HepG2 (cell line): ENCODE data around the gene NEDD8. TPM values are rescaled to one million over a fixed set of nuclear protein-coding genes. Genes with fewer than 3 reads are reported as not detected.

ENCODE experiments used
- ATRX ChIP-seq: sonication (generic); formaldehyde crosslinking; IDR thresholded peaks from 2 replicates; pipeline ENCODE4 v1.4.0; 2020; ENCODE audit warnings: missing genetic modification reagents, borderline replicate concordance
- FOXO1 ChIP-seq: sonication (generic); formaldehyde crosslinking; IDR thresholded peaks from 2 replicates; pipeline ENCODE4 v1.4.0; 2020; ENCODE audit warnings: missing genetic modification reagents
- NFE2L1 ChIP-seq: sonication (generic); formaldehyde crosslinking; IDR thresholded peaks from 2 replicates; pipeline ENCODE4 v1.4.0; 2020; ENCODE audit warnings: missing genetic modification reagents, mild to moderate bottlenecking, borderline replicate concordance
- NFIB ChIP-seq: sonication (generic); formaldehyde crosslinking; IDR thresholded peaks from 2 replicates; pipeline ENCODE4 v1.9.0; 2021; ENCODE audit warnings: missing genetic modification reagents, mild to moderate bottlenecking, borderline replicate concordance
- NFYC ChIP-seq: IDR thresholded peaks from 2 replicates; pipeline ENCODE4 v1.6.1; 2016; ENCODE audit warnings: missing genetic modification reagents, missing compliant biosample characterization
- PHF20 ChIP-seq: sonication (generic); formaldehyde crosslinking; IDR thresholded peaks from 2 replicates; pipeline ENCODE4 v1.5.0; 2020; ENCODE audit warnings: mild to moderate bottlenecking, missing genetic modification reagents
- POLR2A ChIP-seq, 2 experiments: IDR thresholded peaks; 2 replicates each; pipeline ENCODE4 v1.6.1; 2011; ENCODE audit warnings: low read depth in 2 of 2, low read length in 2 of 2, mild to moderate bottlenecking in 1 of 2, moderate library complexity in 1 of 2; ENCODE audit not compliant: insufficient read depth in 1 of 2
- POLR2G ChIP-seq: fragments of 200-400 bp; formaldehyde crosslinking; IDR thresholded peaks from 2 replicates; pipeline ENCODE4 v1.6.1; 2018; ENCODE audit warnings: mild to moderate bottlenecking, low read depth, low read length, moderate library complexity
- RBM39 ChIP-seq: fragments of 200-400 bp; formaldehyde crosslinking; IDR thresholded peaks from one replicate; pipeline ENCODE4 v1.6.1; 2018; ENCODE audit warnings: antibody characterized with exemption, mild to moderate bottlenecking, low read depth, low read length; ENCODE audit not compliant: poor library complexity, severe bottlenecking
- SOX6 ChIP-seq, 2 experiments: fragments of 450-650 bp in 1 of 2; sonication (generic) in 1 of 2; formaldehyde crosslinking in 1 of 2; IDR thresholded peaks; 2 replicates each; pipeline versions ENCODE4 v1.4.0 to v1.6.1; 2017 to 2020; ENCODE audit warnings: antibody characterized with exemption in 1 of 2, mild to moderate bottlenecking in 1 of 2, missing genetic modification reagents in 1 of 2
- SSRP1 ChIP-seq: IDR thresholded peaks from 2 replicates; pipeline ENCODE4 v1.6.1; 2016; ENCODE audit warnings: control low read depth
- YEATS4 ChIP-seq: sonication (generic); formaldehyde crosslinking; IDR thresholded peaks from 2 replicates; pipeline ENCODE4 v1.4.0; 2020; ENCODE audit warnings: missing genetic modification reagents, borderline replicate concordance
- ZNF224 ChIP-seq: sonication (generic); formaldehyde crosslinking; IDR thresholded peaks from 2 replicates; pipeline ENCODE4 v1.5.0; 2020; ENCODE audit warnings: mild to moderate bottlenecking, missing genetic modification reagents
- ZNF431 ChIP-seq: sonication (generic); formaldehyde crosslinking; IDR thresholded peaks from 2 replicates; pipeline ENCODE4 v1.9.0; 2022; ENCODE audit warnings: missing genetic modification reagents, low read depth, mild to moderate bottlenecking, borderline replicate concordance
- ZNF83 ChIP-seq: sonication (generic); formaldehyde crosslinking; IDR thresholded peaks from 2 replicates; pipeline ENCODE4 v1.4.0; 2020; ENCODE audit warnings: missing genetic modification reagents, mild to moderate bottlenecking, borderline replicate concordance
- polyA plus RNA-seq, 8 experiments: library from polyadenylated mRNA; depleted of rRNA in 3 of 8; stranded (reverse) in 7 of 8; unstranded in 1 of 8; fragments of >200 nt; fragmentation: Illumina TruSeq in 4 of 8; extraction: Trizol in 4 of 8; gene quantifications; 2 replicates each; pipeline versions ENCODE4 v1.2.1 to v1.2.3, GENCODE V29; 2011 to 2016; ENCODE audit warnings: low read depth in 4 of 8, missing spikeins in 1 of 8, mixed read lengths in 1 of 8; ENCODE audit not compliant: insufficient read depth in 1 of 8
- total RNA-seq, 5 experiments: library from RNA; depleted of rRNA; stranded (reverse); fragments of >200 nt; fragmentation: Illumina TruSeq; extraction: Trizol; gene quantifications; 2 replicates each; pipeline ENCODE4 v1.2.3, GENCODE V29; 2016; ENCODE audit warnings: low read depth in 1 of 5
- TF ChIP-seq, protein P1 (sequence below): sonication (generic); formaldehyde crosslinking; IDR thresholded peaks from 2 replicates; pipeline ENCODE4 v1.4.0; 2020; ENCODE audit warnings: mild to moderate bottlenecking, missing genetic modification reagents
- TF ChIP-seq, protein P2 (sequence below): fragments of 450-650 bp; IDR thresholded peaks from 2 replicates; pipeline ENCODE4 v1.6.1; 2017
- TF ChIP-seq, protein P3 (sequence below): sonication (generic); formaldehyde crosslinking; IDR thresholded peaks from 2 replicates; pipeline ENCODE4 v1.4.0; 2020; ENCODE audit warnings: mild to moderate bottlenecking, missing genetic modification reagents, borderline replicate concordance

NEDD8 gene
- total and polyA plus RNA-seq, 2 of the 13 experiments (the other 11 are each of a cell fraction or from before 2014, with no cell fraction given): 535 to 713 TPM

DNA sequence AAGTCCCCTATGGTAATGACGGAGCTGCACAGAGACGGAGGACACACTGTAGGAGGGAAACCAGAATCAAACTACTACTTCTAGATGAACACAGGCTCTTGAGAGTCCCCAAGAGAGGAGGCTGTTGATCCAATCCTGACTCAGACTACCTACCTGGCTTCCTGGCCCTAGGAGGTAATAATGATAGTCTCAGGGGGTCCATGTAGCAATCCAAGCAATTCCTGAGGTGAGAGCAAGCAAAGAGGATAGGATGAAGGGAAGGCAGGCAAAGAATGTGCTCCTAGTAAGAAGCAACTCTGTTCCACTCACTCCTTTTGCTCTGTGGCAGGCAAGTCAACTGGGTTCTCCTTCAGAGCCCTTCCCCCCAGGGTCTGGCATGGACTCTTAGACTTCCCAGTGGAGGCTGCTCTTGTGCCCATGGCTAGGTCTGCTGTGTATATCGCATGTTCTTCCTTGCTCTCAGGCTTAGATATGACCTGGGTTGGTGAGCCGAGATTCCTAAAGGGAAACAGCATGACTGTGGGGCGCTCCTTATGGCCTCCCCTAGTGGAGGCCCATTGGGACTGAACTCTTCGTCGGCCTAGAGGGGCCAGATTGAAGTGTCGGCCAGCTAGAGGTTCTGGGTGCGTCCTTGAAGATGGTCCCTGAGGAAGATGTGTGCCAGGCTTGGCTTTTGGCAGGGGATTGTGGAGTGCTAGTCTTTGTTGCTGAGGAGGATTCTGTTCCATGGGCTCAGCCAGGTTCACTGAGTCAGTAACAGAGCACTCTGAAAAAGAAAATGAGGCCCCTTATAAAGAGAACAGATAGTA, 8.1 kb upstream of the NEDD8 start (continued):
- TF ChIP-seq ZNF83 (CRISPR knock-in tag) (0 out of 2 replicates have a peak, but pooled peaks have one; percentile 53), FOXO1 (CRISPR knock-in tag) (peak; percentile 35; the same call in 1 of the 2 replicates), NFYC (CRISPR knock-in tag) (0 out of 2 replicates have a peak, but pooled peaks have one; percentile 10), SOX6 (IDR thresholded peaks at IDR 0.05) (no peak), SOX6 (CRISPR knock-in tag; IDR thresholded peaks at IDR 0.05) (no peak), RBM39 (no peak), ATRX (CRISPR knock-in tag) (peak; percentile 87; the same call in 1 of the 2 replicates), POLR2A (IDR thresholded peaks at IDR 0.05; ENCODE audit: insufficient read depth in 1 of 2, low read depth in 2 of 2, low read length in 2 of 2) (peak in 1 of 2 experiments; percentile 36; a peak in 1 of 4 replicates), ZNF224 (peak; percentile 23; the same call in 1 of the 2 replicates), NFE2L1 (peak; percentile 71; the same call in 1 of the 2 replicates), SSRP1 (peak; percentile 92), ZNF431 (peak; percentile 56; the same call in 1 of the 2 replicates), NFIB (CRISPR knock-in tag) (0 out of 2 replicates have a peak, but pooled peaks have one; percentile 64), POLR2G (peak; percentile 23; the same call in 1 of the 2 replicates), PHF20 (0 out of 2 replicates have a peak, but pooled peaks have one; percentile 37), YEATS4 (no peak)
- TF ChIP-seq, protein P1, sequence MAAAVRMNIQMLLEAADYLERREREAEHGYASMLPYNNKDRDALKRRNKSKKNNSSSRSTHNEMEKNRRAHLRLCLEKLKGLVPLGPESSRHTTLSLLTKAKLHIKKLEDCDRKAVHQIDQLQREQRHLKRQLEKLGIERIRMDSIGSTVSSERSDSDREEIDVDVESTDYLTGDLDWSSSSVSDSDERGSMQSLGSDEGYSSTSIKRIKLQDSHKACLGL (CRISPR knock-in tag): peak; percentile 71; the same call in 1 of the 2 replicates
- TF ChIP-seq, protein P2, sequence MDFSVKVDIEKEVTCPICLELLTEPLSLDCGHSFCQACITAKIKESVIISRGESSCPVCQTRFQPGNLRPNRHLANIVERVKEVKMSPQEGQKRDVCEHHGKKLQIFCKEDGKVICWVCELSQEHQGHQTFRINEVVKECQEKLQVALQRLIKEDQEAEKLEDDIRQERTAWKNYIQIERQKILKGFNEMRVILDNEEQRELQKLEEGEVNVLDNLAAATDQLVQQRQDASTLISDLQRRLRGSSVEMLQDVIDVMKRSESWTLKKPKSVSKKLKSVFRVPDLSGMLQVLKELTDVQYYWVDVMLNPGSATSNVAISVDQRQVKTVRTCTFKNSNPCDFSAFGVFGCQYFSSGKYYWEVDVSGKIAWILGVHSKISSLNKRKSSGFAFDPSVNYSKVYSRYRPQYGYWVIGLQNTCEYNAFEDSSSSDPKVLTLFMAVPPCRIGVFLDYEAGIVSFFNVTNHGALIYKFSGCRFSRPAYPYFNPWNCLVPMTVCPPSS: no peak
- TF ChIP-seq, protein P3, sequence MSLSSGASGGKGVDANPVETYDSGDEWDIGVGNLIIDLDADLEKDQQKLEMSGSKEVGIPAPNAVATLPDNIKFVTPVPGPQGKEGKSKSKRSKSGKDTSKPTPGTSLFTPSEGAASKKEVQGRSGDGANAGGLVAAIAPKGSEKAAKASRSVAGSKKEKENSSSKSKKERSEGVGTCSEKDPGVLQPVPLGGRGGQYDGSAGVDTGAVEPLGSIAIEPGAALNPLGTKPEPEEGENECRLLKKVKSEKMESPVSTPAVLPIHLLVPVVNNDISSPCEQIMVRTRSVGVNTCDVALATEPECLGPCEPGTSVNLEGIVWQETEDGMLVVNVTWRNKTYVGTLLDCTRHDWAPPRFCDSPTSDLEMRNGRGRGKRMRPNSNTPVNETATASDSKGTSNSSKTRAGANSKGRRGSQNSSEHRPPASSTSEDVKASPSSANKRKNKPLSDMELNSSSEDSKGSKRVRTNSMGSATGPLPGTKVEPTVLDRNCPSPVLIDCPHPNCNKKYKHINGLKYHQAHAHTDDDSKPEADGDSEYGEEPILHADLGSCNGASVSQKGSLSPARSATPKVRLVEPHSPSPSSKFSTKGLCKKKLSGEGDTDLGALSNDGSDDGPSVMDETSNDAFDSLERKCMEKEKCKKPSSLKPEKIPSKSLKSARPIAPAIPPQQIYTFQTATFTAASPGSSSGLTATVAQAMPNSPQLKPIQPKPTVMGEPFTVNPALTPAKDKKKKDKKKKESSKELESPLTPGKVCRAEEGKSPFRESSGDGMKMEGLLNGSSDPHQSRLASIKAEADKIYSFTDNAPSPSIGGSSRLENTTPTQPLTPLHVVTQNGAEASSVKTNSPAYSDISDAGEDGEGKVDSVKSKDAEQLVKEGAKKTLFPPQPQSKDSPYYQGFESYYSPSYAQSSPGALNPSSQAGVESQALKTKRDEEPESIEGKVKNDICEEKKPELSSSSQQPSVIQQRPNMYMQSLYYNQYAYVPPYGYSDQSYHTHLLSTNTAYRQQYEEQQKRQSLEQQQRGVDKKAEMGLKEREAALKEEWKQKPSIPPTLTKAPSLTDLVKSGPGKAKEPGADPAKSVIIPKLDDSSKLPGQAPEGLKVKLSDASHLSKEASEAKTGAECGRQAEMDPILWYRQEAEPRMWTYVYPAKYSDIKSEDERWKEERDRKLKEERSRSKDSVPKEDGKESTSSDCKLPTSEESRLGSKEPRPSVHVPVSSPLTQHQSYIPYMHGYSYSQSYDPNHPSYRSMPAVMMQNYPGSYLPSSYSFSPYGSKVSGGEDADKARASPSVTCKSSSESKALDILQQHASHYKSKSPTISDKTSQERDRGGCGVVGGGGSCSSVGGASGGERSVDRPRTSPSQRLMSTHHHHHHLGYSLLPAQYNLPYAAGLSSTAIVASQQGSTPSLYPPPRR (CRISPR knock-in tag): no peak
